HG02642 (cell line): ENCODE data around the gene TSPOAP1.
A peak's percentile ranks its signal among the peaks of the same experiment; 100 is the strongest.

Experiments
- ATAC-seq: cut with Tn5 transposase; IDR thresholded peaks from one replicate; pipeline ENCODE4 v1.9.1; 2021; ENCODE audit warnings: mild to moderate bottlenecking; ENCODE audit not compliant: unreplicated experiment, poor library complexity

TSPOAP1 gene

DNA sequence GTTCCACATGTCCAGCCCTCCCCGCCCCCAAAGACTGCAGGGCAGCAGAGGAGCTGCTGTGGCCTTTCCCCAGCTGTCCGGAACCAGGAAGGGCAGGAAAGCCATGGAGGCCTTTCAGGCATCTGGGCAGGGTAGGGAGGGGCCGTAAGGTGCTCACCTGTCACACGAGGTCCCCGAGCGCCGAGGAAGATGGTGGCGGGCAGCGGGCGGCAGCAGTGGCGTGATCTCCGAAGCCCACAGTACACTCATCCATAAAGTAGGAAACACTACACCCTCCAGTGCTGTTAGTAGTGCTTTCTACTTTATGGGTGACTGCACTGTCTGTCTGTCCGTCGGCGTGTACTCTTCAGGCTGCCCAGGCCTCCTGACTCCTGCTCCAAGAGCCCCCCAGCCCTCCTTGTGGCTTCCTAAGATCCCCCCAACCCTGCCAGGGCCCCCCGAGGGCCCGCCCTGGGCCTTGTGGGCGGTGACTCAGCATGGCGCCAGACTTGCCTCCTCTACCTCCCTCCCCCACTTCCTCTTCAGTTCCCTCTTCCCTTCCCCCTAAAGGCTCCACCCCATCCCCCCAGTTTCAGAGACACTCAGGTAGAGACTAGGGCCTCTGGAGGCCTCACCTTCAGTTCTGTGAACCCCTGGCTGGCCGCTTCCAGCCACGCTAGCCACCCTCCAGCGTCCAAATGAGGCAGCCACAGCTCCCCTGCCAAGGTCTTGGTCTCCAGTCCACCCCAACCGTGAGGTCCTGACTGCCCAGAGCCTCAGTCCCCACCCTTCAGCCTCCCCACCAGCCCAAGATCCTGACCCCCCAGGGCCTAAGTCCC is 2.6 kb upstream of the TSPOAP1 start:
- no peak for ATAC-seq

DNA sequence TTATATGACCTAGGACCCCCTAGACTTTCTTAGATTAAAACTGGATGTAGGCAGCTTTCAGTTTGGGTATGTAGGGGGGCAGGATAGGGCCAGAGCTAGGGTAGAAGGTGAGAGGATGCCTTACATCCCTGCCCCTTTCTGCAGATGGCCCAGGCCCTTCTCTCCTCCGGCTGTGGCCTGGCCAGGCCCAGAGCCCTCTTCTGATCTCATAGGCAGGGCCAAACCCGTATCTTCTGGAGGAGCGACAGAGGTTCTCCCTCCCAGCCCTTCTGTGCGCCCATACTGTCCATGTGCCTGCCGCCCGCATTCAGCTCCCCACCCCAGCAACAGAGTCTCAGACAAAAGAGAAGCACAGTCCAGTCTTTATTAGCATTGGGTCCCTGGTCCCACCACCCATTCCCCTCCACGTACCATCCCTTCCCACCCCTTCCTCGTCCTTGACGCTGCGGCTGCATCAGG is 2.0 kb upstream of the TSPOAP1 start:
- ATAC-seq = no peak

DNA sequence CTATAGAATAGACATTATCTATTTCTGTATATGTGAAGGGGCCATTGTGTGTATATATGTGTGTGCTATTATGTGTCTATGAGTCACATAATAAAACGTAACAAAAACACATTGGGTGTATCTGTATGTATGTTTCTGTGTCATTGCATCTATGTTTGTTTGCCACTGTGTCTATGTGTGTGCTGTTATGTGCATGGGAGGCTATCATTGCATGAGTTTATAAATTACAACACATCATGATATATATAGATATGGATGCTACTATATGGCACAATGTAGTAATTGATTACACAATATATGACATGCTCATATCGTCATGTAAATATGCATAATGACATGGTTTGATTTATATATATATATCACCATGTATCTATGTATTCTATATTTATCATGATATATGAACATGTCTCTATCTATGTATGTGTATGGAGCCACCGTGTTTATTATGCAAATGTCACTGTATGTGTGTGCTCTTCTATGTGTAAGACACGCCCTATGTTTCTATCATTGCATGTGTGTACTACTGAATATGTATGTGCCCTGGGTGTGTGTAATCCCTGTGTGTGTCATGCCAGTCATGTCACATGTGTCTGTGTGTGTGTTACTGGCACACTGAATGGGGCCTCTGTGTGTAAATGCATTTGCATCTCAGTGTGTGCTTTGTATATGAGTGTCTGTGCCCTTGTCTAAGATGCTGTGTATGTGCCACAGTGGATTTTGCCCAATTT is 1.4 kb upstream of the TSPOAP1 start:
- peak; percentile 9 for ATAC-seq

DNA sequence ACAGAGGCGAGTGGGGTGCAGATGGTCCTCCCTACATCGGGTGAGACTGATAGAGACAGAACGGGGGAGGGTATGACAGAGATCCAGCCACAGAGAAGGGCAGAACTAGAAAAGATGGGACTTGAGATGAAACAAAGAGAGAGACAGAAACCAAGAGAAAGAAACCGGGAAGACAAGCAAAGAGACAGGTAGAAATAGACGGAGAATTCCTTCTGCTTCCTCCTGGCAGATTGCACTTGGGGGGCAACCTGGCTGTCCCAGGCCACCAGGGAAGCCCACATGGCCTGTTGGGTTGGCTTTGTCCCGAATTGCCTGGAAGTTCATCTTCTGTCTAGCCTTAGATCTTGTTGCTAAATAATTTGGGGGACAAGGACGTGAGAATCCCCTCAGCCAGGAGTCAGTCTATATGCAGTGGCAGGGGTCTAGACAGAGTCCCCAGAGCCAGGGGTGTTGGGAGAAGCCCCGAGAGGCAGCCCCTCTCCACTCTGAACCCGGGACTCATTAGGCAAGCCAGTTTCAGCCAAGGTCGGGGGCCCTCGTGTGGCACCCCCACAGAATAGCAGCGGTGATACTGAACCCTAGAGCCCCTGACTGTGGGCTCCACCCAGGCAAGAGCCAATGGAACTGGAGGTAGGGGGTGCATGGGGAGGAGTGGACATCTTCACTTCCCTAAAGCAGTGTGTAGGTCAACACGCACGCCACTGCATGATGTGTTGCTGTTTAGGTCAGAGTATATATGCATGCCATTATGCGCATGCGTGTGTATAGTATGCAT is 627 bp upstream of the TSPOAP1 start:
- ATAC-seq = peak; percentile 42

DNA sequence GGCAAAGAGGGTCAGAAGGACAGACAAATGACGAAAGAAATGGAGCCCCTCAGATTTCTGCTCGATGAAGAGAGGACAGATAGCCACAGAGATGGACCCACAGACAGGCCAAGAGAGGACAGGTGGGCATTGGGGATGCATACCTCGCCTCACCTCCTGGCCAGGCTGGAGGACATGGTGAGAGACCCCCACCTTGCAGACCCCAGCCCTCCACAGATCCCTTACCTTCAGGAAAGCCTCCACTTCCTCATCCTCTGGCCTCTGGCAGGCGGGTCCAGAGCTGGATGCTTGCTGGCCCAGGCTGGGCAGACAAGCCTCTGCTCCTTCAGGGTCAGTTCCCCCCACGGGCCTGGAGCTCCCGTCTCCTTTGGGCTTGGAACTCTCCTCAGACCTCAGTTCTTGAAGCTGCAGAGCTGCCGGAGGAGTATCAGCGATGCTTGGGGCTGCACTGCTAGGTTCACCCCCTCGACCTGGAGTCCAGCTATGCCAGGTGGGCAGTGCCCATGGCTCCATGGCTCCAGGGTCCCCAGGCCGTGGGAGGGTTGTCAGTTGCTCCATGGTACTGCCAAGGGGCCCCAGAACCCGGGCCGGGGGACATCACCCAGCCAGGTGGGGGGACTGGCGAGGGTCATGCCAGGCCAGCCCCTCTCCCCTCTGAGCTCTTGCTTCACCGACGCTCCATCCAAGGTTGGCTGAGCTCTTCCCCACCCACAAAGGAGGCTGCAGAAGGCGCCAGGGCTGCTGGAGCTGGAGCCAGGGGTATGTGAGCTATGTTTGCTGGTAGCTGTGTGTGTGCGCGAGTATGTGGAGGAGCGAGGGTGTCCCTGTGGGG is 1.0 kb downstream of the TSPOAP1 start:
- no peak for ATAC-seq

DNA sequence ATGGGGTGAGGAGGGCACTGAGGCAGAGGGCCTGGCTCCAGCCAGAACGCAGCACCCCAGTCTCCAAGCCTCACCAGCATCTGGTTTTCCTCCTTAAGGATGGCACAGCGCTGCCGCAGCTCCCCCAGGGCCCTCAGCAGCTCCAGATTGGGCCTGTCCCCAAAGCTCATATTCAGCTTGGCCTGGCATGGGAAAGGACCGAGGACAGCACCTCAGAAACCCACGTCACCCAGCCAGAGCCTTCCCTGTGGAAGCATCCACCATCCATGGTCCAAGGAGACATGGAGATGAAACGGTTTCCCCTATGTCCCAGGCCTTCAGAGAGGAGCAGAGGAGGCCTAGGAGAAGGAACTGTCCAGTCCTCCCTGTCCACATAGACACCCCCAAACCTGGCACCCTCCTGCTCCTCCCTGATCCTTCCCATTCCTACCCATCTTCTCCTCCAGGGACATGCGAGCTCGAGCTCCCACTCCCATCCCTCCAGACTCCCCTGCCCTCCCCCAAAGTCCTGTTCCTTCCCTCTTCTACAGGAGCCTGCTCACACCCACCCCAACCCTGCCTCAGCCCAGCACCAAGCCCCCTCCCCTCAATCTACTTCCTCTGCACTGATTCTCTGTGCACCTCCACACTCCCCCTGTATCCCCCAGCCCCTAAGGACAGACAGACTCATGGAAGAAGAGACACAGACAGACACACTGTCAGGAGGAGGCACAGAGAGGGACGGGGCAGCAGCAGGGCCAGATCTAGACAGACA is 1.8 kb downstream of the TSPOAP1 start:
- no peak for ATAC-seq

DNA sequence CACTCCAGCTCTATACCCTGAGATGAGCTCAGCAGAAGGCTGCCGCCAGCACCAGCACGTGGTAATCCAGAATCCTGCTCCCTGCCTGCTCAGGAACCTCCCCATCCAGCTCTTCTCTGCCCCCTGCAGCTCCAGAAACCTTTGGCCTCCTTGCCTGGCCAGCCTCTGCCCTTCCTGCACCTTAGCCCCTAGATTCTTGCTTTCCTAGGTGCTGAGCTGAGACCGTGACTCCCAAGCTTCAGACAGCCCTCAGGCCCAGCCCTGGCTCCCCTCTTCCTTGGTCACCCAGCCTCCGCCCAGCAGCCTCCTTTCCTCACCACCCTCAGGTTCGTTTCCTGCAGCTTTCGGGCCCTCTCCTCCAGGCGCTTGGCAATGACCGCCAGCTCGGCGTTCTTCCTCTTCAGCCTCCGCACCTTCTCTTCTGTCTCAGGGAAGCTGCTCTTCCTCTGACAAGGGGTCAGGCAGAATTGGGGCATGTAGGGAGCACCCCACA is 2.6 kb downstream of the TSPOAP1 start:
- no peak for ATAC-seq

DNA sequence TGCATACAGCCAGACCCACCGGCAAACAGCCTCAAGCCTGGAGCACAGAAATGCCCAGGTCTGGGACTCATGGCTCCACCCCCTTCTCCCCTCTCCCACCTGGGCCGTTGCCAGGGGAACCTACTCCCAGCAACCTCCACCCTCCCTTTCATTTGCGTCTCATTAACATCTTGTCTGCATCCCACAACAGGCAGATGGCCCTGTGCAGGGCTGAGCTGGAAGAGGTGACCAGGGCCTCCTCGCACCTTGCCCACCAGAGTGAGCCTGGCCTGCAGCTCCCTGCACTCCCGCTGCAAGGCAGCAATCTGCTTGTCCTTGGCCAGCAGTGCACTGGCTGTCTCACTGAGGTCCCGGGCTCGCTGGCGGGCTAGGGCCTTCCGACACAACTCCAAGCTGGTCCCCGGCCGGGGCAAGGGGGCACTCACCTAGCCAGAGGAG is 3.3 kb downstream of the TSPOAP1 start:
- no peak for ATAC-seq

DNA sequence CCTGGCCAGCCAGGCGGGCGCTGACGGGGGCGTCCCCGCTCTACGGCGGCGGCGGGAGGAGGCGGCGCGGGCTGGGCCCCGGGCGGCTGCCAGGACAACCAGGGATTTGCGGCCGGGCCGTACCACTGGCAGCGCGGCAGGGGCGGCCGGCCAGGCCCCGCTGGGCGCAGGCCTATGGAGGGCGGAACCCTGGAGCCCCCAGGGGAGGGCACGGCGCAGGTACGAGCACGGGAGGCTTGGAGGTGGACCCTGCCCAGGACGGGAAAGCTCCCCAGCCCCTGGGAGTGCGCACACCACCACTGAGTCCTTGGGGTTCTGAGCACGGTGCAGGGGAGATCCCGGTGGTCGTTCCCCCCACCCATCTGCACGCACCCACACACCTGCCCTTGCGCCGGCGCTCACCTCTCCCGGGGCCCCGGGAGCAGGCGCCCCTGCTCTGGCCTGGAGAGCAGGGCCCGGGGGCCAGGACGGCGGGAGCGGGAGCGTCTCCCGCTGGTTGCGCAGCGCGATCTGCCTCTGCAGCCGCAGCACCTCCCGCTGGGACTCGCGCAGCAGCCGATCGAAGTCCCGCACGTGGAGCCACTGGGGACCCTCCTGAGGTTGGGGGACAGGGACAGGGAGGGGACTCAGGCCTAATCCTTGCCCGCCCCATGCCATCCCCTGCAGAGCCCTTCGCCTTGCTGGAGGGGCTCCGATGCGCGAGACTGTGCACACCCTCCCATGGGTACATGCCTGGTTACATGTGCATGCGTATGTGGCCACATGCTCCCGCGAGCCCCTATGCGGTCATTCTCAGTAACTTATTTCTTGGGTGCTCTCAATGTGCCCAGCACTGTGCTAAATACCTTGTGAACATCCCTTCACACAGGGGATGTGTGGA is 3.9 kb downstream of the TSPOAP1 start:
- no peak for ATAC-seq

DNA sequence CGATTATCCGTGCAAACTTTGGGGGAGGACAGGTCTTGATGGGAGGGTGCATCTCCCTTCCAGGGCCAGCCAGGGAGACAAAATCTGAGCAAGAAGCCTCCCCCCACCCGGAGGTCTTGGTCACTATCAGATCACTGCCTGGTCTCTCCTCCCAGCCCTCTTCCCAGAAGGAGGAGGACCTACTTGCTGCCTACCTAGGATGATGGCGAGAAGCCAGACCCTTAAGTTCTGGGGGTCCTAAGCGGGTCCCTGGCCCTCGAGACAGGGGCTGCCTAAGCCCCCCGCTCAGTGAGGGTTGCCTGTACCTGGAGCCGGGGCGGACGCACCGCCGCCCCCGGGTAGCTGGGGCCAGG is 4.6 kb downstream of the TSPOAP1 start:
- ATAC-seq = no peak

DNA sequence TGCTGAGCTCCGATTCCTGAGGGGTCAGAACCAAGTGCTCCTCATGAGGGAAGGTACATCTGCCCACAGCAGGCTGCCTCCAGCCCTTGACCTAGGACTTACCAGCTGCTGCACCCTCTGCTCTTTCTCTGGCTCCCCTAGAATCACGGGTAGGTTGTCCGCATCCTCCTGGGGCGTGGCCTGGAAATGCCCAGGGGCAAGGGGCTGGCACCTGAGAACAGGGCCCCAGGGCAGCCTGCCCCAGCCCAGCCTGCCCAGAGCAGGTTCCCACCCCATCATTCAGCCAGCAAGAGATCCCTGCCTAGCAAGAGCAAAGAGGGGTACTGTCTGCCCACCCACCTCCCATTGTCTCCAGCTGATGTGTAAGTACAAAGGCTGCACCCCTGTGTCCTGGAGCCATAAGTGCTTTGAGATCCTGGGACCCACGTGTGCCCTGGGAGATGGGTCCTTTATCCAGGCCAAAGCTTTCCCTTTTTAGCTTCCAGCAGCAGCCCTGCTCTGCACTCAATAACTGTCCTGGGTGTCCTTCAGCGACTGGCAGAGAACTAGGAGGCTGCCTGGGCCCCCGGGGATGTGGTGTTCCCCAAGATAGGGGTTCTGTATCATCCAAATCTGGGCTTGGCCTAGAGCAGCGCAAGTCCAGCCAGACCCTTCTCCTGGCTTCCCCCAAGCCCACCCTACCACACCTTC is 5.1 kb downstream of the TSPOAP1 start:
- ATAC-seq = no peak

DNA sequence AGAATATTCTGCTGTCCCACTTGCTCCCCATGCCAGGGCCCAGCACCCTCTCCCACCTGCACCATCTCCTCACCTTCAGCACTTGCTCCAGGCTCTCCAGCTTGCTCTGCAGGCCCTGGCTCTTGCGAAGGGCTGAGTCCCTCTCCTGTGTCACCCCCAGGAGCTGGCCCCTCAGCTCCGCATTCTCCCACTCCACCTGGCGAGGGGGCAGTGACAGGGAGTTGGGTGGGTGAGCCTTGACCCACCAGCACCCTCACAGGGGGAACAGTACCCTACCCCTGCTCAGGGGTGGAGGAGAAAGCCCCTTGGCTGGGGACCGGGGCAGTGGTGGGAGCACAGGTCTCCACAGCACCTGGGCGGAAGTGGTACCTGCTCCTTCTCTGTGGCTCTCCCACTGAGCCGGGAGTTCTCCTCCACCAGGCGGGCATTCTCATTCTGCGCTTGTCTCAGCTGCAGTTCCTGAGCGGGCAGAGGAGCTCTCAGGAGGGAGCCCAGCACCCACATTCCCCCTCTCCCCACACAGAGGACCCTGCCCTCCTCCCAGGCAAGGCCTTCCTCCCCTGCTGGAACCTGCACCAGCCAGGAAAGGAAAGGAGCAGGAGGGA is 5.9 kb downstream of the TSPOAP1 start:
- ATAC-seq = no peak

DNA sequence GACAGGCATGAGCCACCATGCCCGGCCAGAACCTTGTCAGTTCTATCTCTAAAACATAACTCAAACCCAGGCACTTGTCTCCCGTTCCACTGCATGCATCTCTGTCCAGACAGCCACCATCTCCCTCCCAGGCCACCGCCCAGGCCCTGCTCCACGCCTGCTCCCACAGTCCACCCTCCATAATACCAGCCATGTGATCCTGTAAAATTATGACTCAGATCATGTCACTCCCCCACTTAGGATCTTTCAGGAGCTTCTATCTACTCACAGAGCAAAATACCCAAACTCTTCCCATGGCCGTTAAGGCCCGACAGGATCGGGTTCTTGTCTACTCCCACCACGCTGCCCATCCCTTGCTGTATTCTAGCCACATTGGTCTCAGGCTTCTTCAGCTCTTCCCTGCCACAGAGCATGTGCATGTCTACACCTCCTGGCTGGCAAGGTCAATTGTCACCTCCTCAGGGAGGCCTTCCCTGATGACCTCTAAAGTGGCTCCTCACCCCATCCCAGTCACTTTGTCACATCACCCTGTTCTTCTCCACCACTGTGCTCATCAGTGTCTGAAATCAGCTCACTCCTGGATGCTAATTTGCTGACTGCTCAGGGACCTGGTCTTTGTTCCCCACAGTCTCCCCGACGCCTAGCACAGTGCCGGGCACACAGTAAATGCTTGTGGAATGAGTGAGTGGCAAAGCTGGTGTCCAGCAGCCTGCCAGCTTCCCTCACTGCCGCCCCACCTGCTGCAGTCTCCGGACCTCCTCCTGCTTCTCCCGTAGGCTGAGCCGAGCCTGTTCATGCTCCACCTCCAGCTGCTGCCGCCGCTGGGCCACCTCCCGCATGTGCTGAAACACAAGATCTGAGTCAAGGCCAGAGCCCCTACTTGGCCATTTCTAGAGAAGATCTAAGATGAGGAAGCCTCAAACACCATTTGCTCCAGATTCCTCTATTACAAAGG is 6.7 kb downstream of the TSPOAP1 start:
- no peak for ATAC-seq

DNA sequence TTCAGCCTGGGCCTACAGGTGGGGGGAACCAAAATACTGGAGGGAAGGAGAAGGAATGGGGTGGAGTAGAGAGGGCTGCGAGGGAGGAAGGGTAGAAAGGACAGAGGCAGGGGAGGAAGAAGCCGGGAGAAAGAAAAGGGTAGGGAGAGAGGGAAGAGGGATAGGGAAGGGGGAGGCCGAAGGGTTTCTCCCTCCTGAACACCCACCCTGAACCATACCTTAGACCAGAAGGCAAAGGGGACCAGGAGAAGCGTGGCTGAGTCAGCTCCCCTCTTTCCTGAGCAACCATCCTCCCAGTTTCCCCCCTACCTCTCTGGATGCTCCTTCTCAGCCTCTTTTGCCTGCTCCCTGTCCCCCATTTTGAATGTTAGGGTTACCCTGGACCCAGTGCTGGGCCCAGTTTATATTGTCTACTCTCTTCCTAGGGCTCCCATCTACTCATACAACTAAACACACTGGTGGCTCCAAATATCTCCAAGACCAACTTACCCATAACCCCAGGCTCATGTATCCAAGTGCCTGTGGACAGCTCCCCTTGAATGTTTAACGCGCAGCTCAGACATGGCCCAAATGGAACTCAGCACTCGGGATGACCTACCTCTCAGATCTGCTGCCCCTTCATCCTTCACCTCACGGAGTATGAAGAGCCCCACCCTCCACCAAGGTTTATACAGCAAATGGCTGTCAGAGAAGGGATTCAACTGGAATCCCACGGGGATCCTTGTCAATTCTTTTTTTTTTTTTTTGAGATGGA is 7.8 kb downstream of the TSPOAP1 start:
- no peak for ATAC-seq

DNA sequence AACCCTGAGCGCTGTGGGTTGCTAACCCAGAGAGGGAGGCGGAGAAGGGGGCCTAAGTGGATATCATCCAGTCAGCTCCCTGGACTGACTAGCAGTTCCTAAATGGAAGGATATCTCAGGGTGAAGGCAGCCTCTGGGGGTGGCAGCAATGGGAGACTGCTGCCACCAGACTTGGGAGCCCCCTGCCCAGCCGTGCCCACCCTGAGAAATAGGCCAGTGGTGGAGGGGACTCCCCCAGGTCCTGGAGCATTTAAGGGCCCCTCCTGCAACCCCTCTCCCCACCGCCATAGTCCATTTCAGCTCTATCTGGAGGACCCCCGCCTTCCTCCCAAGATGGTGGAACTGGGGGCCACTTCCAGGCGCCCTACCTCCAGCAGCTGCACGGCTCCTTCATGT is 8.4 kb downstream of the TSPOAP1 start:
- ATAC-seq = no peak
